OCI-M2 (cell line): ENCODE data around the gene SERPINA9.
"Not testable (repeated sequence)": the region's sequence is repeated elsewhere in the genome, so short reads cannot be mapped to it uniquely, and the experiment has no call there.

Experiments used
- DNase-seq: peaks from one replicate; lab custom pipeline; 2025; ENCODE audit not compliant: unreplicated experiment; lab: John Stamatoyannopoulos, UW

SERPINA9 gene

DNA sequence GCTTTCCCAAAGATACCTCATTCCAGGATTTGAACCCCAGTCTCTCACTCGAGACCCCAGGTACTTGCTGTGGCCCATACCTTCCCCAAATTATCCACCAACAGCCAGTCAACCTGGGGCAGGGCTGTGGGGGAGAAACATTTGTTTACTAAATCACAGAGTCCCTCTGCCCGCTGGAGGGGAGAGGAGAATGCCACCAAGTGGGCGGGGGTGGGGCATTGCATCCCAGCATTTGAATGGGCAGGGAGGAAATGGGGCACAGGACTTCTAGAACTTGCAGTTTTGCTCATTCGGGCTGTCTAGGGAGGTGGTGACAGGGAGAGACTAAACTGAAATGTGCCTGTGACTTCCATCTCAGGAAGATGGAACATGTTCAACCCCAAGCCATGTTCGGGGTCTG, 10.9 kb upstream of the SERPINA9 start:
- no peak for DNase-seq

GRCh38 chr14:94485944-94486841, 10.2 kb upstream of the SERPINA9 start:
- peak; percentile 4 for DNase-seq

DNA sequence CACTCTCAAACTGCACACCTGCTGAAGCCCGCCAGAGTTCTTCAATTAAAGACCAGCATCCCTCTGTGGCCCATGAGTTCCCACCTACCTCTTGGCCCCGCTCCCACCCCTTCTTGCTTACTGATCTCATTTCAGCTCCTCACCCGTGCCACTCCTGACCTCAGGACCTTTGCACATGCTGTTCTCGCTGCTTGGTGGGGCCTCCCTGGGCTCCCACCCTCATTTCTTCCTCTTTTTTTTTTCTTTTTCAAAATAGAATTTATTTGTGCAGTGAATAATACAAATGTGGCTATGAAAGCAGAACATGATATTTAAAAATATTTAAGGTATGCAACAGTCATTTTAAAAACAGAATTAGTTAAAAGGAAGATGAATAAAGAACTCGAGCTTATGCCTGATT, 8.5 kb upstream of the SERPINA9 start:
- DNase-seq: no peak

- no peak for DNase-seq
Measured at GRCh38 chr14:94483729-94484275, 7.8 kb upstream of the SERPINA9 start.

- DNase-seq: no peak
Measured at GRCh38 chr14:94483071-94483451, 7.1 kb upstream of the SERPINA9 start.

GRCh38 chr14:94482132-94483070, 6.4 kb upstream of the SERPINA9 start:
- DNase-seq: not testable (repeated sequence)

GRCh38 chr14:94481468-94482131, 5.6 kb upstream of the SERPINA9 start:
- no peak for DNase-seq

DNA sequence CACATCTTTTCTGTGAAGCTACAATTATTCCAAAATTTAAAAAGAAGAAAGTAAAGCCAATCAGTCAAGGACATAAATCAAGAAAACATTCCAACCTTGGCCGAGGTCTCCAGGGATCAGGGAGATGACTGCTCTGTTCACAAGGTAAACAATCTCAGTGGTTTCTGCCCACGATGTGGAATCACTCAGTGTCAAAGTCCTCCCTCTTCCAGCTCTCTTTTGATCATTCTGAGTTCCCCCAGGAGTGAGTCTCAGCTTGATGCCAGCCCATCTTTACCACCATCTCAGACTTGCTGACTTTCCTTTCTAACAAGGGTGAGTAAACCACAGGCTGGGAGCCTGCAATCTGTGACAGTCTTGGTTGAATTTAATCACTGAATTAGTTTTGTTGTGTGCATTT, 4.8 kb upstream of the SERPINA9 start:
- no peak for DNase-seq

GRCh38 chr14:94478420-94478819, 2.4 kb upstream of the SERPINA9 start:
- DNase-seq: no peak

- no peak for DNase-seq
Measured at GRCh38 chr14:94474581-94475031, 1.4 kb downstream of the SERPINA9 start.

DNA sequence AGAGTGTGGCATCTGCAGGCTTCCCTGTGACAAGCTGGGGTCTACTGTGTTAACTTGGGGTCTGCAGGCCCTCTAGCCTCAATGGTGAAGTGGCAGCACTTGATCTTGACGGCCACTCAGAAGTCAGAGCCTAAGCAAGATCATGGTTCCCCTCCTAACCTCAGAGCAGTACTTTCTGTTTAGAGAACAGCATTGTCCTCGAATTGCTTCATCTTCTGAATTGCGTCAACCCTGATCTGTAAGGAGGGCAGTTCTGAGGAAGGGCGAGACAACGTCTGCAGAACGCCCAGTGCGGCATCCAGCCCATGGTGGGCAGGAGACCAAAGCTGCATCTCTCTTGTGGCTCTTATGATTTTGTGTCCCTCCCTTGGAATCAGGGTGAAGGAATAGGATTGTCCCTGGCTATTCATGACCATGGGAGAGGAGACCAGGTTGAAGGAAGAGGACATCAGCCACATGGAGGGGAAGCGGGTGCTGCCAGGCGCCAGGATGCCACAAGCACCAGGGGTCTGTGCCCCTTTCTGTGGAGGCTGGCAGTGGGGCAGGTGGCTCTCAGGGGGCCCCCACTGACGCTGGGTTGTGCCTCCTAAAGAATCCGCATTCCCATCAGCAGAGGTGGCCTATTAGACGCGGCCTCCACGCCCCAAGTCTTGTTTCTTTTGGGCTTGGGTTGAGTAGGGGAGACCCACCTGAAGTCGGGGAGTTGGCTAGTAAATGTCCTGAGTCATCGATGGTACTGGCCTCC, 2.2 kb downstream of the SERPINA9 start:
- DNase-seq: no peak

DNA sequence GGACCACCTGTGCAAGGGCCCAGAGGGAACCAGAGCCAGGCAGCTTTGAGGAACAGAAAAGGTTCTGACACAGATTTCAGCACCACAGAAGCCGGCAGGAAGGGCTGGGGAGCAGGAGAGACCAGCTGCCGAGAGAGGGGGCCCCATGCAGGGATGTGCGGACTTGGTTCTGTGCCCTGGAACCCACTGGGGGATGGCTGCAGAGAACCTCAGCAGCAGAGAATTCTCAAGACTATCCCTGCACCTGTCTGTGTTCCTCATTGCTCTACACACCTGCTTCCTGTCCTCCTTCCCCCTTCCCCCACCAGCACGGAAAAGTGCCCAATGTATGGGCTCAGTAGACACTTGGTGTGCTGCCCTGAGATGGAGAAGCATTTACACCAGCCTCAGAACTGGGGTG, 3.2 kb downstream of the SERPINA9 start:
- no peak for DNase-seq

GRCh38 chr14:94471045-94471444, 5.0 kb downstream of the SERPINA9 start:
- DNase-seq: no peak

GRCh38 chr14:94470311-94470710, 5.7 kb downstream of the SERPINA9 start:
- no peak for DNase-seq

- no peak for DNase-seq
Measured at GRCh38 chr14:94469261-94469660, 6.7 kb downstream of the SERPINA9 start.

DNA sequence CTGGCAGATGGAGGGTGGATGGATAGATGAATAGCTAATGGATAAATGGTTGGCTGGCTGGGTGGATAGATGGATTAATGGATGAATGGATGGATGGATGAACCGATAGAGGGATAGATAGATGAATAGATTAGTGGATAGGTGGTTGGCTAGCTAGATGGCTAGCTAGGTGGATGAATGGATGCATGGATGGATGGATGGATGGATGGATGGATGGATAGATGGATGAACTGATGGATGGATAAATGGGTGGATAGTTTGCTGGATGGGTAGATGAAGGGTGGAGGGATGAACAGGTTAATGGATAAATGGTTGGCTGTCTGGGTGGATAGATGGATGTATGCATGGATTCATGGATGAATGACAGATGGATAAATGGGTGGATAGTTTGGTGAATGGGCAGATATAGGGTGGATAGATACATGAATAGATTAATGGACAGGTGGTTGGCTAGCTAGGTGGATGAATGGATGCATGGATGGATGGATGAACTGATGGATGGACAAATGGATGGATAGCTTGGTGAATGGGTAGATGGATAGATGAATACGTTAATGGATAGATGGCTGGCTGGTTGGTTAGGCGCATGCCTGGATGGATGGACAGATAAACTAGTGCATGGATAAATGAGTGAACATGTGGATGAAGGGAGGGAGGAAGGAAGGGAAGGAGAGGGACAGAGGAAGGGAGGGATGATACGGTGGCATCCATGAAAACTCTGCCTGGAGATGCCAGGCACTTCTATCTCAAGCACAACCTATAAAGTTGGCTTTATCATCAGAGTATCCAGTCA, 8.1 kb downstream of the SERPINA9 start:
- no peak for DNase-seq

DNA sequence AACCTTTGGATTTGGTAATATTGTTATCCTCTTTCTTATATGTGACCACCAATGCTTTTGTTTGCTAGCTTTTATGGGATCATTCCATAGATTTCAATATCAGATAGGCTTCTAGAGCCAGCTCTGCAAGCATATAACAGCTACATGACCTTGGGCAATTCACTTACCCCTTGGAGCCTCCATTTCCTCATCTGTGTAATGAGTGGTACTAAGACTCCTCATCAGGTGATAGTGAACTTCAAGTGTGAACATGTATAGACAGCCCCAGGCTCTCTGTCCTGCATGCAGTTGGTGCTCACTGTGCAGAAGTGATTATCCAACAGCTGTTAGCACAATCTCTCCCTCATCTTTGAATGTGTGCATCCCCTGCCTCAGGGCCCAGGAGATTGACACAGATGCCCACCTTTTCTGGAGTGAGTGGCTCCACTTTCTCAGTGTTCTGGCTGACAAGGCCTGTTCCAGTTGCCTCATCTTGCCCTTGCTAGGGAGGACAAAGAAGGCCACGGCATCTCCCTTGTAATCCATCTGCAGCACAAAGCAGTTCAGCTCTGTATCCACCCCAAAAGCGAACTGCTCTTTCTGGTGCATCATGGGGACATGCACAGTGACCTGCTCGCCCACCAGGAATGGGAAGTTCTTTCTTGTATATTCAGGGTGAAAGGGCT, 9.2 kb downstream of the SERPINA9 start:
- DNase-seq: no peak

- DNase-seq: no peak
Measured at GRCh38 chr14:94465042-94465441, 11.0 kb downstream of the SERPINA9 start.

GRCh38 chr14:94464290-94464689, 11.7 kb downstream of the SERPINA9 start:
- DNase-seq: no peak
